ENCODE results near the gene TMEM95. TPM values are rescaled to one million over a fixed set of nuclear protein-coding genes. Genes with fewer than 3 reads are reported as not detected.

The TMEM95 gene
- total RNA-seq, 1 donor from 2014 or later: not detected

- peaks cover 5% of the 10 kb centered on the region for H3K9me3 Mint-ChIP-seq (ENCODE audit: low read depth)
- no peak overlapping the region for H3K27ac Mint-ChIP-seq
- peaks cover 37% of the 10 kb centered on the region for H3K27me3 Mint-ChIP-seq
- peaks cover 1% of the 10 kb centered on the region for H3K36me3 Mint-ChIP-seq (ENCODE audit: insufficient read depth)
- TF ChIP-seq, protein P1, sequence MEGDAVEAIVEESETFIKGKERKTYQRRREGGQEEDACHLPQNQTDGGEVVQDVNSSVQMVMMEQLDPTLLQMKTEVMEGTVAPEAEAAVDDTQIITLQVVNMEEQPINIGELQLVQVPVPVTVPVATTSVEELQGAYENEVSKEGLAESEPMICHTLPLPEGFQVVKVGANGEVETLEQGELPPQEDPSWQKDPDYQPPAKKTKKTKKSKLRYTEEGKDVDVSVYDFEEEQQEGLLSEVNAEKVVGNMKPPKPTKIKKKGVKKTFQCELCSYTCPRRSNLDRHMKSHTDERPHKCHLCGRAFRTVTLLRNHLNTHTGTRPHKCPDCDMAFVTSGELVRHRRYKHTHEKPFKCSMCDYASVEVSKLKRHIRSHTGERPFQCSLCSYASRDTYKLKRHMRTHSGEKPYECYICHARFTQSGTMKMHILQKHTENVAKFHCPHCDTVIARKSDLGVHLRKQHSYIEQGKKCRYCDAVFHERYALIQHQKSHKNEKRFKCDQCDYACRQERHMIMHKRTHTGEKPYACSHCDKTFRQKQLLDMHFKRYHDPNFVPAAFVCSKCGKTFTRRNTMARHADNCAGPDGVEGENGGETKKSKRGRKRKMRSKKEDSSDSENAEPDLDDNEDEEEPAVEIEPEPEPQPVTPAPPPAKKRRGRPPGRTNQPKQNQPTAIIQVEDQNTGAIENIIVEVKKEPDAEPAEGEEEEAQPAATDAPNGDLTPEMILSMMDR (IDR thresholded peaks at IDR 0.05; ENCODE audit: unreplicated experiment): no peak
- H3K4me3 Mint-ChIP-seq (ENCODE audit: low read depth): peak overlapping the region; percentile 51
- H3K4me1 Mint-ChIP-seq (ENCODE audit: low read depth): peaks cover 9% of the 10 kb centered on the region
- DNase-seq (ENCODE audit: low spot score, unreplicated experiment): peak; percentile 58
Observed at GRCh38 chr17:7383742-7384488, 29.0 kb downstream of the TMEM95 start.

DNA sequence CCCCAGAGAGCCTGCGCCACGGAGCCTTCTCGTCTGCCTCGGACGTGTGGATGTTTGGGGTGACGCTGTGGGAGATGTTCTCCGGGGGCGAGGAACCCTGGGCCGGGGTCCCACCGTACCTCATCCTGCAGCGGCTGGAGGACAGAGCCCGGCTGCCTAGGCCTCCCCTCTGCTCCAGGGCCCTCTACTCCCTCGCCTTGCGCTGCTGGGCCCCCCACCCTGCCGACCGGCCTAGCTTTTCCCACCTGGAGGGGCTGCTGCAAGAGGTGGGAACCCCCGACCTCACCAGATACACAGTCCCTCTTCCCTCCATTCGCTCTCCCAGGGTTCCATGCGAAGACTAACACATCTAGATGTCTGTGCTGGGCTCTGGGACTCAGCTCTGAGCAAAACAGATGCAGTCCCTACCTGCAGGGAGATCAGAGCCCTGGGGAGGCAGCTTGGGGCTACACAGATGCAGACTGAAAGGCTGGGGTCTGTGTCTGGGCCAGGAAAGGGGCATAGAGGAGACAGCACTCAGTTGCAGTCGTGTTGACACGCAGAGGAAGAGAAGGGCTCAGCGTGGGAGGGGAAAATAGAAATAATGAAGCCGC, 29.6 kb downstream of the TMEM95 start:
- DNase-seq (ENCODE audit: low spot score, unreplicated experiment): no peak
- Mint-ChIP-seq H3K4me3 (ENCODE audit: low read depth) (peak overlapping the region; percentile 51), H3K4me1 (ENCODE audit: low read depth) (peaks cover 9% of the 10 kb centered on the region), H3K27ac (no peak overlapping the region), H3K36me3 (ENCODE audit: insufficient read depth) (peaks cover 5% of the 10 kb centered on the region), H3K9me3 (ENCODE audit: low read depth) (no peaks in the 10 kb centered on the region), H3K27me3 (peaks cover 31% of the 10 kb centered on the region)
- TF ChIP-seq, protein P1 (IDR thresholded peaks at IDR 0.05; ENCODE audit: unreplicated experiment): no peak

DNA sequence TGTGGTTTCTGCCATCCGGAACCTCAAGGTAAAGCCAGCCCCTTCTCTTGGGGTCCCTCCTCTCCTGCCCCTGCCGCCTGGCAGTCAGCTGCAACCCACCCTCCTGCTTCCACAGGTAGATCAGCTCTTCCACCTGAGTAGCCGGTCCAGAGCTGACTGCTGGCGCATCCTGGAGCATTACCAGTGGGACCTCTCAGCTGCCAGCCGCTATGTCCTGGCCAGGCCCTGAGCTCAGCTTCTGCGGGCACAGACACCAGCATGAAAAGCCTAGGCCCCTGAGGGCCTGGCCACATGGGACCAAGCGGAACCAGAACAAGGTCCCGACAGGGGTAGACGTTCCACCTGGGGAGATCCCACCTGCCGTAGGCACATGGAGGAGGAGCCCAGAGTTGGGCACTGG, 33.9 kb downstream of the TMEM95 start:
- peaks cover 5% of the 10 kb centered on the region for H3K36me3 Mint-ChIP-seq (ENCODE audit: insufficient read depth)
- peaks cover 3% of the 10 kb centered on the region for H3K27me3 Mint-ChIP-seq
- no peak overlapping the region for H3K4me3 Mint-ChIP-seq (ENCODE audit: low read depth)
- DNase-seq (ENCODE audit: low spot score, unreplicated experiment): no peak
- H3K27ac Mint-ChIP-seq: no peak overlapping the region
- no peaks in the 10 kb centered on the region for H3K9me3 Mint-ChIP-seq (ENCODE audit: low read depth)
- TF ChIP-seq, protein P1 (IDR thresholded peaks at IDR 0.05; ENCODE audit: unreplicated experiment): no peak
- peaks cover 4% of the 10 kb centered on the region for H3K4me1 Mint-ChIP-seq (ENCODE audit: low read depth)

GRCh38 chr17:7389924-7390910, 35.3 kb downstream of the TMEM95 start:
- Mint-ChIP-seq H3K4me3 (ENCODE audit: low read depth) (no peak overlapping the region), H3K4me1 (ENCODE audit: low read depth) (peaks cover 5% of the 10 kb centered on the region), H3K9me3 (ENCODE audit: low read depth) (no peaks in the 10 kb centered on the region), H3K27ac (no peak overlapping the region), H3K36me3 (ENCODE audit: insufficient read depth) (peaks cover 5% of the 10 kb centered on the region), H3K27me3 (no peaks in the 10 kb centered on the region)
- no peak for DNase-seq (ENCODE audit: low spot score, unreplicated experiment)
- TF ChIP-seq, protein P1 (IDR thresholded peaks at IDR 0.05; ENCODE audit: unreplicated experiment): no peak

GRCh38 chr17:7391307-7391706, 36.4 kb downstream of the TMEM95 start:
- H3K9me3 Mint-ChIP-seq (ENCODE audit: low read depth): no peaks in the 10 kb centered on the region
- peaks cover 5% of the 10 kb centered on the region for H3K36me3 Mint-ChIP-seq (ENCODE audit: insufficient read depth)
- no peaks in the 10 kb centered on the region for H3K27me3 Mint-ChIP-seq
- no peak overlapping the region for H3K4me3 Mint-ChIP-seq (ENCODE audit: low read depth)
- DNase-seq (ENCODE audit: low spot score, unreplicated experiment): no peak
- H3K27ac Mint-ChIP-seq: no peak overlapping the region
- peaks cover 5% of the 10 kb centered on the region for H3K4me1 Mint-ChIP-seq (ENCODE audit: low read depth)
- TF ChIP-seq, protein P1 (IDR thresholded peaks at IDR 0.05; ENCODE audit: unreplicated experiment): no peak
